Testis (tissue), 3 donors: ENCODE measurements around the gene TTC7B. TPM values are rescaled to one million over a fixed set of nuclear protein-coding genes. Genes with fewer than 3 reads are reported as not detected.
A peak's percentile ranks its signal among the peaks of the same experiment; 100 is the strongest.

ENCODE experiments used
- DNase-seq: peaks from one replicate; pipeline ENCODE4 v3.0.0-alpha.2; 2019
- H3K27ac ChIP-seq, 2 donors: fragments of 200-600 bp; sonication (generic); one replicate each; pipeline ENCODE4 v1.5.1; 2019
- H3K27me3 ChIP-seq: fragments of 200-600 bp; sonication (generic); one replicate; pipeline ENCODE4 v1.5.1; 2019
- H3K36me3 ChIP-seq: fragments of 200-600 bp; sonication (generic); one replicate; pipeline ENCODE4 v1.5.1; 2017; ENCODE audit warnings: low read depth; ENCODE audit errors: missing control alignments
- H3K4me1 ChIP-seq: fragments of 200-600 bp; sonication (generic); one replicate; pipeline ENCODE4 v1.5.1; 2019
- H3K4me3 ChIP-seq, 2 donors: fragments of 200-600 bp; sonication (generic); one replicate each; pipeline ENCODE4 v1.5.1; 2017 to 2019
- H3K9me3 ChIP-seq: fragments of 200-600 bp; sonication (generic); one replicate; pipeline ENCODE4 v1.5.1; 2017
- CTCF ChIP-seq, 3 experiments: fragments of 450-650 bp in 2 of 3; fragments of 200-600 bp in 1 of 3; sonication (generic) in 1 of 3; IDR thresholded peaks; one replicate each; pipeline ENCODE4 v1.5.1; 2016 to 2019; ENCODE audit warnings: antibody characterized with exemption in 3 of 3, mild to moderate bottlenecking in 2 of 3, moderate library complexity in 1 of 3
- POLR2A ChIP-seq: fragments of 450-650 bp; IDR thresholded peaks from one replicate; pipeline ENCODE4 v1.6.1; 2017; ENCODE audit warnings: antibody characterized with exemption, mild to moderate bottlenecking, moderate library complexity
- WGBS, 2 donors: methylation state at CpG; one replicate each; pipeline ENCODE4 v1.1.5; 2018; 5-methylcytosine and 5-hydroxymethylcytosine counted together
- intact Hi-C: fragments of 100-400 bp; cut with DNase I; formaldehyde crosslinking; loops from one replicate; pipeline ENCODE4 v1.15.1; 2023; ENCODE audit warnings: low total_unique reads
- polyA plus RNA-seq: library from polyadenylated mRNA; stranded (reverse); fragments of 350-450 nt; fragmentation: Illumina TruSeq; extraction: RNeasy Lipid Tissue Mini Kit (QIAGEN cat#74804); gene quantifications from one replicate; pipeline ENCODE4 v1.2.3, GENCODE V29; 2014; ENCODE audit warnings: low read depth, low replicate concordance; ENCODE audit not compliant: insufficient read depth
- total RNA-seq, 2 donors: library from RNA; depleted of rRNA; stranded (reverse); fragments of >200 nt; gene quantifications; one replicate each; pipeline ENCODE4 v1.2.3, GENCODE V29; 2016

The TTC7B gene
- total and polyA plus RNA-seq, 3 donors from 2014 or later: 11.3 to 17.0 (median 12.1) TPM

DNA sequence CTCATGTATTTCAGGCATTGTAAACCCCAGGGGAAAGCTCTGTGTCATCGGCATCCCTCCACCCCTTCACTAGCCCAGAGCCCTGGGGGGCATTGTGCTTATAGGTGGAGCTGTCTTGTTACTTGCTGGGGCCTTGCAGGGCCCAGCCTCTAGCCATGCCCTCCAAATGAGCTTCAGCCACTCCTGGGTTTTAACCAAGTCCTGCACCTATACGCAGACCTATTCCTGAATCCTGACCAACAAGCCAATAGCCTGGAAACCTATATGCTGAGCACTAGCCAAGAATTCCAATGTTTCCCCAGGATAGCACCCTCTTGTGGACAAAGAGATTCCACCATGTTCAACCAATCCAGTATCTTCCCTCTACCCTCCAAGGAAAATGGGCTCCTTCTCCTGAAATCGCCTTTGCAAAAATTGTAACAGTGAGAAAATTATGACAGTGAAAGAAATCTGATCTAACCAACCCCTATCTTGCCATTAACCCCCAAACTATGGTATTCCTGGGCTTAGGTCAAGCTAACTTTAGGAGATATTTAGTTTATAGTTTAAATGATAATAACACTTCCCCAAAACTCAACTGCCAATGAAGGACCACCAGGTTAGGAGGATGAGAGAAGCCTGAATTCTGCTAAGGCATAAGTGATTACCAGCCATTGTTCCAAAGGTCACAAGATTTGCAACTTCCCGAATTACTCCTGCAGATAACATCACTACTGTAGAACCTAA is 55.5 kb downstream of the TTC7B start:
- H3K27me3 ChIP-seq: no peaks in the 10 kb centered on the region
- peaks cover 9% of the 10 kb centered on the region for H3K4me1 ChIP-seq
- no peak overlapping the region for H3K4me3 ChIP-seq
- WGBS, 2 donors: 88 to 92% methylated on average over 4 of the region's 4 CpGs
- intact Hi-C loops: no loop called here
- no peak for DNase-seq
- H3K27ac ChIP-seq: no peak overlapping the region
- no peaks in the 10 kb centered on the region for H3K9me3 ChIP-seq
- no peaks in the 10 kb centered on the region for H3K36me3 ChIP-seq
- TF ChIP-seq CTCF (IDR thresholded peaks at IDR 0.05) (peak; percentile 9 to 59 (median 45)), POLR2A (no peak)

- Histone ChIP-seq H3K27me3 (no peaks in the 10 kb centered on the region), H3K4me3 (no peak overlapping the region), H3K9me3 (no peaks in the 10 kb centered on the region), H3K4me1 (peaks cover 9% of the 10 kb centered on the region), H3K27ac (no peak overlapping the region), H3K36me3 (no peaks in the 10 kb centered on the region)
- intact Hi-C loops: no loop called here
- 73 to 78% methylated on average over 4 of the region's 4 CpGs for whole genome bisulfite sequencing, 2 donors
- TF ChIP-seq CTCF (IDR thresholded peaks at IDR 0.05) (no peak), POLR2A (no peak)
- DNase-seq: no peak
These were observed 56.2 kb downstream of the TTC7B start for GRCh38 chr14:90760078-90760444.

DNA sequence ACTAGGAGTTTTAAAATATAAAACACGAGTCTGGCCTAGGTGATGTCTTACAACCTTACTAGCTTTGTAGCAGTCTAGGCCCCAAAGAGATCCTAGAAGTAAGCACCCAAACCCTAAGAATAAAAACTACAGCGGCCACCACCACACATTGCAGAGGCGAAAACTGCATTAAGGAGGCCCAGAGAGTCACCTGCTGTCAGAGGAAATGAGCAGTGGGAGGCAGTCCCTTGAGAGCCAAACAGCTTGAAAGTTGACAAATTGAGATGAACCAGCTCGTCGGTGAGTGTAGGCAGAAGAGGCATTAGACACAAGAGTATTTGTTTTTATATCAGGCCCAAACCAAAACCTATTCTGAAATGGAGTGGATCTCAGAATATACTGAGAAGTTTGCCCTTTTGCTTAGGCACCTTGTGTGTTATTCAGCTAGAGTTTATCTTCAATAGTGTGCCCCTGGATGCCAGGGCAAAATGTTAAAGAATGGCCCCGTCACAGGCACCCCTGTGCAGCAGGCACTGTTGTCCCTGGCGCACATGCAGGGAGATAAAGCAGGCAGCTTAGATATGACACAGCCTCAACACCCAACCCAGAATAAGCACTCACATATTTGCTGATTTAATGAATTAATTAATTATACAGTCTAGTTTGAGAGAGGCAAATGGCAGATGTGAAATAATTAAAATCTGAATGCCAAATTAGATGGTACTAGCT is 56.7 kb downstream of the TTC7B start:
- Histone ChIP-seq H3K36me3 (no peaks in the 10 kb centered on the region), H3K27ac (peak overlapping the region; percentile 79 to 92), H3K9me3 (no peaks in the 10 kb centered on the region), H3K4me1 (peaks cover 9% of the 10 kb centered on the region), H3K27me3 (no peaks in the 10 kb centered on the region), H3K4me3 (peak overlapping the region; percentile 45 to 58)
- WGBS, 2 donors: 49 to 60% methylated on average over 7 of the region's 7 CpGs
- intact Hi-C loops: loop anchor here (5.0 kb wide), 1 partner anchor 362 kb away; the partner anchor contains the start of gene CALM1
- DNase-seq: no peak
- TF ChIP-seq CTCF (IDR thresholded peaks at IDR 0.05) (no peak), POLR2A (no peak)

DNA sequence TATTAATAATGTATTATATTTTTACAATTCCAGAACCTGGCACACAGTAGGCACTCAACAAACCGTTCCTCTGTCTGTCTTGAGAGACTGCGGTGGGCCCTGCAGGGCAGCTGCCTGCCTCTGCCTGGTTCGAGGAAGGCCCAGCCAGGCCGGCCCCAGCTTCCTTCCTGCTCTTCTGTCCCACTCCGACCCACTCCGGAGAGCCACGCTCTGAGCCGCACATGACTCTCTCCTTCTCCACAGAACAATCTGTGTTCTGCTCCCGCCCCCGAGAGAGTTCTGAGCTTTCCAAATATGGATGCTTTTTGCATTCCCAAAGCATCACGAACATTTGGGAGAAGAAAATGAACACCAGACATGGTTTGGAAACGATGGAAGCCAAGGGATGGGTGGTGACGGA is 57.3 kb downstream of the TTC7B start:
- no peak for TF ChIP-seq POLR2A
- no peak for TF ChIP-seq CTCF (IDR thresholded peaks at IDR 0.05)
- Histone ChIP-seq H3K27me3 (no peaks in the 10 kb centered on the region), H3K4me1 (peaks cover 9% of the 10 kb centered on the region), H3K4me3 (peak overlapping the region; percentile 45 to 58), H3K9me3 (no peaks in the 10 kb centered on the region), H3K36me3 (no peaks in the 10 kb centered on the region), H3K27ac (peak overlapping the region; percentile 79 to 92)
- WGBS, 2 donors: 6 to 27% methylated on average over 13 of the region's 13 CpGs
- intact Hi-C loops: loop anchor here (5.0 kb wide), 1 partner anchor 362 kb away; the partner anchor contains the start of gene CALM1
- DNase-seq: peak; percentile 67
